ENCODE data around the gene CHRD.
A peak's percentile ranks its signal among the peaks of the same experiment; 100 is the strongest.

CHRD gene

DNA sequence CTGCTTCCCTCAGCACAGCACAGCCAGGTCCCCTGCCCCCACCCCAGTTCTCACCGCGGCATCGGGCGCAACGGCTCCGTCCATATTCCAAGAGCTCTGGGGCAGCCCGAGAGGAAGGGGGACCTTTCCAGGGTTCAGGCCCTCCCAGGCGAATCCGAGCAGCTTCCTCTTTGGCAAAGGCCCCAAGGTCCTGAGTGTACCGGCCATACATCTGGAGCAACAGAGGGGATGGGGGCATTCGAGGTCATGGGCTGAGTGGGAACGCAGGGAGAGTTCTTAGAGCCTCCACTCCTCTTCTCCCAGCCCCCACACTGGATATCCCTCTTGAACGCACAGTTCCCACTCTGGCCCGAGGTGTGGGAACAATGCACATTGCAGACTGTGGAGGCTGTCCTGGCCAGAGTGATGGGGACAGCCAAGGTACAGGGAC is 20.9 kb upstream of the CHRD start:
- no peak overlapping the region for H3K4me3 ChIP-seq (ENCODE audit: low read depth, low read length)
- TF ChIP-seq, protein P1, sequence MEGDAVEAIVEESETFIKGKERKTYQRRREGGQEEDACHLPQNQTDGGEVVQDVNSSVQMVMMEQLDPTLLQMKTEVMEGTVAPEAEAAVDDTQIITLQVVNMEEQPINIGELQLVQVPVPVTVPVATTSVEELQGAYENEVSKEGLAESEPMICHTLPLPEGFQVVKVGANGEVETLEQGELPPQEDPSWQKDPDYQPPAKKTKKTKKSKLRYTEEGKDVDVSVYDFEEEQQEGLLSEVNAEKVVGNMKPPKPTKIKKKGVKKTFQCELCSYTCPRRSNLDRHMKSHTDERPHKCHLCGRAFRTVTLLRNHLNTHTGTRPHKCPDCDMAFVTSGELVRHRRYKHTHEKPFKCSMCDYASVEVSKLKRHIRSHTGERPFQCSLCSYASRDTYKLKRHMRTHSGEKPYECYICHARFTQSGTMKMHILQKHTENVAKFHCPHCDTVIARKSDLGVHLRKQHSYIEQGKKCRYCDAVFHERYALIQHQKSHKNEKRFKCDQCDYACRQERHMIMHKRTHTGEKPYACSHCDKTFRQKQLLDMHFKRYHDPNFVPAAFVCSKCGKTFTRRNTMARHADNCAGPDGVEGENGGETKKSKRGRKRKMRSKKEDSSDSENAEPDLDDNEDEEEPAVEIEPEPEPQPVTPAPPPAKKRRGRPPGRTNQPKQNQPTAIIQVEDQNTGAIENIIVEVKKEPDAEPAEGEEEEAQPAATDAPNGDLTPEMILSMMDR (IDR thresholded peaks at IDR 0.05; ENCODE audit: low read depth, low read length, missing control alignments) = no peak
- DNase-seq (ENCODE audit: low read depth) = no peak

DNA sequence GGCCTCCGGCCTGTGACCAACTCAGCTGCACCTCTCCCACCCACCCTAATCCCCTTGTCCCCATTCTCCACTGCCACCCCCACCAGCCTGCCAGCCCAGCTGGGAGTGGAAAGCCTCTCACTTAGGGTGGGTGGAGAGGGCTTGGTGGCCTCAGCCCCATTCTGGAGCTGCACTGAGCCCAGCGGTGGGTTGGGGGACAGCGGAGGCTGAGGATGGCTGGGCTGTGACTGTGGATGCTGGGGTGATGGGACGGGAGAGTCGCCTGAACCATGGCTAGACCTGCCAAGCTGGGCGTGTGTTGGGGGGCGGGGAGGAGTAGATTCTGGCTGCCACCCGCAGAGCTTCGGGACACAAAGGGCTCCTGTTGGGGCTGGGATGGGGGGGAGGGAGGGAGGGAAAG is 20.2 kb upstream of the CHRD start:
- DNase-seq (ENCODE audit: low read depth) = no peak
- no peak overlapping the region for H3K4me3 ChIP-seq (ENCODE audit: low read depth, low read length)
- TF ChIP-seq, protein P1 (IDR thresholded peaks at IDR 0.05; ENCODE audit: low read depth, low read length, missing control alignments) = no peak

DNA sequence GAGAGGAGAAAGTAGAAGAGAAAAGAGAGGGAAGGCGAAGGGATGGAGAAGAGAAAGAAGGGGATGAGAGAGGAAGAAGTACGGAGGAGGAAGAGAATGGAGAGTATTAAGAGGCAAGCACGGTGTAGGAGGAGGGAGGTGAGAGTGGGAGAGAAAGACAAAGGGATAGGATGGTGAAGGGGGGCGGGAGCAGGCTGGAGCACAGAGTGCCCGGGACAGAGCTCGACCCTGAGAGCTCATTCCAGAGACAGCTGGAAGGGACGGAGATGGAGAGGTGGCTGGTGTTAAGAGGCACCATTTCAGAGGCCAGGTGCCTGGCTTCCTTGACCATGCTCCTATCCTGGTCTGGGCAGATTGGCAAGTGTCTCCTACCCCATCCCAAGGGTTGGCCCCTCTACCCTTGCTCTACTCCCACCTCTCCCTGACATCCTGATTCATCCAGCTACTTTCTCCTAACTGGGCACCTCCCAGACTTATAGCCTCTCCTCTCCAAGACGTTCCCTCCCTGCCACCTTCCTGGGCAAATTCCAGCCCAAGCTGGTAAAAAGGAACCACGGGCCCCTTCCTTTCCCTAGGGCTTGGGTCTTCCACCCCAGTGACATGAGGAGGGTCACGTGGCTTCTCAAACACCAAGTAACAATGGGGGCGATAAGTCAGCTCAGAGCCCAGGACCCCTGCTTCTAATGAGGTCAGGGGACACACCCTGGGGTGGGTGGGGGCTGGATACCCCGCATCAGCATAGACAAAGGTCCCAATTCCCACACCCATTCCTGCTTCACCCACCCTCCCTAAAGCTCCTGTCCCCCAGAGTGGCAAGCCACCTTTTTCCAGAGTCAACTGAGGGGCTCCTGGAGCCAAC is 19.6 kb upstream of the CHRD start:
- peak overlapping the region; percentile 90 for H3K4me3 ChIP-seq (ENCODE audit: low read depth, low read length)
- TF ChIP-seq, protein P1 (IDR thresholded peaks at IDR 0.05; ENCODE audit: low read depth, low read length, missing control alignments) = no peak
- DNase-seq (ENCODE audit: low read depth) = no peak

DNA sequence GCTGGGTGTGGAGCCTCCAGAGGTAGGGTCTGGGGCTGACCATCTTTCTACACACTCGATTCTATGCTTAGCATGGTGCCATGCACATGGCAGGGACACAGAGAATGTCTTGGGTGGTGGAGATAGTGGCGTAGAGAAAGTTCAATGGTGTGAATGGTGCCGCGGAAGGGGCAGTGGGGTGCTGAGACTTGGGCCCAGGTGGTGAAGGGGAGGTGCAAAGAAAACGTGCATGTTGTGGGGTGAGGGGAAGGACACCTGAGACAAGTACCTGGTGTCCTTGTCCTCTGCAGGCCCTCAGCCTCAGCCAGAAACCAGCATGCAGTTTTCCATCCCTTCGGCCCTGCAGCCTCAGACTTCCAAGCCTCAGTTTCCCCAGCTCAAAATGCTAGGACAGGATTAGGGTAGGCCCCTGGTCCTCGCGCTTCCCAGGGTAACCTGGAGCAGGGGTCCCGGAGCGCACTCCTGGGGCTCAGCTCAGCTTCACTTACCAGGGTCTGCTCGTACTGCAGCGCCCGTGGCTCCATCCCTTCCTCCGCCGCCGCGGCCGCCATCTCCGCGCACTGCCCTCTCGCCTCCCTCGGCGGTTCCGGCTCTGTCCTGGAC is 18.8 kb upstream of the CHRD start:
- DNase-seq (ENCODE audit: low read depth) = no peak
- H3K4me3 ChIP-seq (ENCODE audit: low read depth, low read length) = peak overlapping the region; percentile 90
- TF ChIP-seq, protein P1 (IDR thresholded peaks at IDR 0.05; ENCODE audit: low read depth, low read length, missing control alignments) = no peak

DNA sequence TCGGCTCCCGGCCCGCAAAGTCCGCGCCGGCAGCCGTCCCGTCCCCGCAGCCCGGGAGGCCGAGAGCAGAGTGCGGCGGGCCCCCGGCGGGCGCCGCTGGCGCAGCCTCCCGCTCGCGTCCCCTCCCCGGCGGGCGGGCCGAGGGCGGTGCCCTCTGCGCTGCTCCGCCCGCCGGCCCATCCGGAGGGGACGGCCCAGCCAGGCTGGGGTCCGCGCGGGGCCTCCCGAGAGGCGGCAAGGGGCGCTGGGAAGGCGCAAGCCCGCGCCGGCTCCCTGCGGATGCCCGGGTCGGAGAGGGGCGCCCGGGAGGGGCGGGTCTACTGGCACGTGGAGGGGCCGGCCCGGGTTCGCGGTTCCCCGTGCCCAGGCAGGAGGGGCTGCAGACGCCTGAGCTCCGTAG is 18.3 kb upstream of the CHRD start, which contains the start of the genes CLCN2 and POLR2H:
TSS of gene CLCN2 (minus strand) at position 74 of the 400 bp plus-strand sequence. CDS start 126 bp downstream, outside the sequence.
TSS of gene POLR2H (plus strand) at position 179 of the 400 bp plus-strand sequence. CDS start 1,783 bp downstream, outside the sequence.
- H3K4me3 ChIP-seq (ENCODE audit: low read depth, low read length) = peak within 1 kb of the TSS; percentile 90
- no peak for DNase-seq (ENCODE audit: low read depth)
- TF ChIP-seq, protein P1 (IDR thresholded peaks at IDR 0.05; ENCODE audit: low read depth, low read length, missing control alignments) = no peak

DNA sequence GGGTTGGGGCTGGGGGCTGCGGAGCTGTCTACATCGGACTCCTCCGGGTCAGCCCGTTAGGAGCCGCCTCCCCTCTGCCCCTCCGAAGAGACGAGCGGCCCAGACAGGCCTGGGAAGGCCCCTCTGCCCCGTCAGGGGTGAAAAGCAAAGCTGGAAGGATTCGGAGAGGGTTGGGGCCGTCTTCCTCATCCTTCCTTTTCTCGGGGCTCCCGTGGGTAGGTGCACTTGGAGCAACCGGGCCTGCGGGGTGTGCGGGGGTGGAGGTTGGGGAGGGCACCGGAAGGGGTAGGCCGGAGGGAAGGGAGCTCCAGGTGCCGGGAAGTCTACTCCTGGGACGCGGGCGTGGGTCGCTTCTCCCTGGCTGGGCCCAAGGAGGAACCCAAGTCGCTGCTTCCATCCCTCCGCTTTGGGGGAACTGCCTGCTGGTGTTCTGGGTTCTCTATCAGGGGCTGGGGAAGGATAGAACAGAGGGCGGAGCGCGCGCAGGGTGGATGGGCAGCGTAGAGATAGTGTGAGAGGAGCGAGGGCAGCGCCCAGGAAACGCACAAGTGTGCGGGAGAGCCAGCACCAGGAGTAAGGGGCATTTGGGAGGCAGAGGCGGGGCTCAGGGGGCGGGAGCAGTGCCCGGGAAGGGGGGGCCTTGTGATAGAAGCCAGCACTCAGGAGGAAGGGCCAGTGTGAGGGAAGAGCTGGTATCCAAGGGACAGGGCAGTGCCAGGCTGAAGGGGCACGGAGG is 17.8 kb upstream of the CHRD start:
- peak overlapping the region; percentile 90 for H3K4me3 ChIP-seq (ENCODE audit: low read depth, low read length)
- no peak for DNase-seq (ENCODE audit: low read depth)

More for the DNA sequence above, 17.8 kb upstream of the CHRD start:
- TF ChIP-seq, protein P1 (IDR thresholded peaks at IDR 0.05; ENCODE audit: low read depth, low read length, missing control alignments) = no peak

All from GM12864 (cell line).